HG02610 (cell line): ENCODE measurements around the gene TBC1D19.

ENCODE experiments used
- ATAC-seq: cut with Tn5 transposase; IDR thresholded peaks from one replicate; pipeline ENCODE4 v1.9.1; 2021; ENCODE audit warnings: mild to moderate bottlenecking, moderate library complexity; ENCODE audit not compliant: unreplicated experiment

The TBC1D19 gene

DNA sequence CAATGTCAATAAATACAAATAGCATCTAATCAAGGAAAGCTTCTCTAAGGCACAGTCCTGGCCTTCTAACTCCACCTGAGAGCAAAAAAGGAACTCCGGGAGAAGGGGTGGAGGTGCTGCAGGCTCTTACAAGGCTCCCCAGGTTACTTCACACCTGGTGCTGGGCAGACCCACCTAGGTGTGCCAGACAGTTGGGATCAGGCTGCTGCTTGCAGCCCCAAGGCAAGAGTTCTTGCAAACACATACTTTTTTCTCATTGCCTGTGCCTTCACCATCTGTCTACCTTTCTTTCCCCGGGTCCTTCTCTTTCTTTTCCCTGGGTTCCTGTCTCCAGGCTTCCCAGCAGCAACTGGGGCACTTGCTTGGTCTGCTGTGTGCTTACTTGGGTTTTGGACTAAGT is 195.3 kb downstream of the TBC1D19 start:
- ATAC-seq, result no peak

DNA sequence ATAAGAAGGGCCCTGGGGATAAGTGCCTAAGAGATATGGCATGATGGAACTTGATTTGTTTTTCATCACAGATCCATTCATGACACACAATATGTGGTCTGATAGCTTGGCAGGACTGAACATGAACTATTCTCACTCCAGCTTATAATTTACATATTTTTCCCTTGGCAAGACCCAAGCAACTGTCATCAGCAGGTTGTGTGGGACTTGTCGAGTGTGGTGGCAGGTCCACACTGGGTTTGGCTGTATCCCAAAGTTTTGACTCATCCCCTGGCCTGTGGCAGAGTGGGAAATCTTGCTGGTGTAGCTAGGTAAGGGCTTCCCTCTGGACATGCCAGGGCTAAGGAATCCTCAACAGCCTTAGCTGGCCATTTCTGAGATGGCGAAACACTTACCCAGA is 195.8 kb downstream of the TBC1D19 start:
- no peak for ATAC-seq

DNA sequence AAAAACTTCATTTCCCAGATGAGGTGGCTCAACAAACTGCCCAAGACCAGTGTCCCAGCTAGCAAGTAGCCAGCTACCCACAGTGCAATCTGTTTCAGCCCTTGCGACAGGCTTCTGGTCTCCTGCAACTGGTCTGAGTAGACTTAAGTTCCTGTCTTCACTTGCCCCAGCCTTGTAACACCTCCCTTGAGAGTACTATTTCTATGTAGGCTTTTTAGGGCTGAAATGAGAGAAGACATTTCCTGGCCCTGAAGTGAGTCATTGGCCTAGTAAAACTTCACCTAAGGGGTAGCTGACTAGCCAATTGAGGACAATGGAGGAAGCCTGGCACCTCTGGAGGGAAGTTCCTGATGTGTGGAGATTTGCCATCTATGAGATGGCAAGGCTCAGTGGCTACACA is 196.7 kb downstream of the TBC1D19 start:
- peak; percentile 97 for ATAC-seq

DNA sequence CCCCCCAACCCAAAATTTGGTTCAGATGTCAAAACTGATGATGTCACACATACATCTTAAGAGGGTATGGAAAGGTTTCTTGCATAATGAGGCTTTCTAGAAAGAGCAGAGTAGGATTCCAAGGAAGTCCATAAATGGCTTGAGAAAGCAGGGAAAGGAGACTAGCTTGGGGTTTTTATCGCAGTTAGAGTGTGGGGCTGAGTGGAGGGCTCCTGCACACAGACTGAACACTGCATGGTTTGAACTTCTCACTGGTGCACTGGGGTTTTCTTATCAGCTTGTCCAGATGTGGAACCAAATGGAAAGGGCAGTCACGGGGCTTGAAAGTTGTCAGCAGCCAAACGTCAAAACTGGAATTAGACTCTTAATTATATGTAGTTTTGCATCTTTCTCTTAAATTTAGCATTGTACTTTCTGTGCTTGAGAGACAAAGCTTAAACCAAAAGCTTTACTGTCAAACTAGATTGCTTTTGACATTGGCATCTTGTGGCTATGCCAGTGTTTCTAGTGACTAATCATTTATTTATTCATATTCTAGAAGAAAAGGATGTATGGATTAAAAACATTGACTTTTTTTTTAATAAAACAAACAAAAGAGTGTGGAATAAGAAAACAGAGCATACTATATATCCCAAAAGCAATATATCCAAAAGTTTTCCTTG is 198.4 kb downstream of the TBC1D19 start:
- ATAC-seq, result no peak

DNA sequence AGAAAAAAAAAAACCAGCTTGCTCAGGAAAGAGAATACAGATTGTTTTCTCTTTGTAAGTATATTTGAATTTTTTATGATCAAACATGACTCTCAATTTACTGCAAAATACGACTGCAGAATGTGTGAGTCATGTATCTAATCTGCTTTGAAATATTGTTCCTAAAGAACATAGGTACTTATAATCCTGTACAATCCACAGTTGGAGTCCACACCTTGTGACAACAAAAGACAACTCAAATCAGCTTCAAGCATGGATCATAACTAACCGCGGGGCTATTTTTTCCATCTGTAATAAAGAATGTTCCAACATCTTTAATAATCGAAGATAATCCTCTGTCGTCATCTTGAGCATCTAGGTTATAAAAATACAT is 198.9 kb downstream of the TBC1D19 start:
- ATAC-seq, result no peak

DNA sequence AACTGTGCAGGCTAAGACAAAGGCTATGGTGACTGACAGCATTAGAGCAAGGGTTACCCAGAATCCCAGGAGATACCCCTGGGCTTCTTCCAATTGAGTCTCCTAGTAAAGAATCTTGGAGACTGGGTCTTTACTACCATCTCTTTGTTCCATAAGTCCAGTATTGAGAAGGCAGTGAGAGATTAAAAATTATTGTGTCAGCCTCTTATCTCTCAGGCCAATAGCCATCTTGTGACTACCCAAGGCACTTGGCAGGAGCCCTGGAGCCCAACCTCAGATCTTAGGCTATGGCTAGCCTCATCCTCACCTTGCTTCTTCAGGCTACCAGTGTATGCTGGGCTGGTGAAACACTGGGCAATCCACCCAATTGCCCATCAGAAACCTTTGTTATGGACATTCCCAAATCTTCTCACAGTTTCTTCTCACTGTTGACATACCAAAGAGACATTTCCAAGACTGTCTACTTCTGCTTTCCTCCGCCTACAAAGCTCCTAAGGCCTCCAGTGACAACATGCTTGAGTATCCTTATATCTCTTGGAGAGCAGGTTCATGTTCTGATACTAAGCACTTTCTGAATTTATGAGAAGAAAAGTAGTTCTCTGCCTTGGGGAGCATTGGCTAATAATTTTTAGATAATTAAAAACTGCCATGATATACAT is 200.5 kb downstream of the TBC1D19 start:
- ATAC-seq, result no peak

DNA sequence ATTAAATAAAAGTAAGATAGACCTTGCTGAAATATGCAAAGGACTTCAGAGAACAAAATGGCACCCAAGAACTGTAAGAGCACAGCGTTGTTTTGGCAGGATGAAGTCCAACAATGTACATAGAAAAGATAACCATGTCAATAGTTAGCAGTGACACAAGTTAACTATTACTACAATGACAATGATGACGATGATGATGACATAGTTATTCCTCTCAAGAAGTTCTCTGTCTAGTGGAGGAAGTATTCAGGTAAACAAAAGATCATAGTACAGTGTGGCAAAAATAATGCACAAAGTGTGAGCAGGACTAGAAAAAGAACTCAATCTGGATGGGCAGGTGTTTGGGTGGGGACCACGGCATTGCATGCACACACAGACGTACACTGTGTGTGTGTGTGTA is 201.4 kb downstream of the TBC1D19 start:
- no peak for ATAC-seq

DNA sequence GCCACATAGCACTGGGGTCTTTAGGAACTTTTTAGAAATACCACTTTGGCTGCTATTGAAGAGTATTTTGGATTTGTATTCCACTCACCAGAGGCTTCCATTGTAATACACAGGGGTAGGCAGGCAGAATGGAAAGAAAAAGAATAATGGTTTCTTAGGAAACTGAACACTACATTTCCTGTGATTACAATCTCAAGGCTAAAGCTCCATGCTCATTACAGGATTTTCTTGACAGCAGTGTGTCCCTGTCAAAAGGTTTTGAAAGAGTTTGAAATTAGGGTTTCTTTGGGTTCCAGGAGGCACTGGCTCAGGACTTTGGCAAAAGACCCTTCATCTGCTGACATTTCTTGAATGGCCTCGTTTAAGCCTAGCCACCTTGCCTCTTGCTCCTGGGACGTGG is 201.9 kb downstream of the TBC1D19 start:
- ATAC-seq, result no peak

DNA sequence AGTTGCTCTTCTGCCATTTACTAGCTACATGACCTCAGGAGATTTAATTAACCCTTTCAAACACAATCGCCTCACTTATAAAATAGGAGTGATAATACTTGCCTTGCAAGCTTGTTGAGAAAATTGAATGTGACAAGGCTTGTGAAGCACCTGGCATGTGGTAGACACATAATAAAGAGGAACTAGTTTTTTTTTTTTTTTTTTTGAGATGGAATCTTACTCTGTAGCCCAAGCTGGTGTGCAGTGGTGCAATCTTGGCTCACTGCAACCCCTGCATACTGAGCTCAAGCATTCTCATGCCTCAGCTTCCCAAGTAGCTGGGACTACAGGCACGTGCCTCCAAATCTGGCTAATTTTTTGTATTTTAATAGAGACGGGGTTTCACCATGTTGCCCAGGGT is 203.0 kb downstream of the TBC1D19 start:
- ATAC-seq, result no peak

DNA sequence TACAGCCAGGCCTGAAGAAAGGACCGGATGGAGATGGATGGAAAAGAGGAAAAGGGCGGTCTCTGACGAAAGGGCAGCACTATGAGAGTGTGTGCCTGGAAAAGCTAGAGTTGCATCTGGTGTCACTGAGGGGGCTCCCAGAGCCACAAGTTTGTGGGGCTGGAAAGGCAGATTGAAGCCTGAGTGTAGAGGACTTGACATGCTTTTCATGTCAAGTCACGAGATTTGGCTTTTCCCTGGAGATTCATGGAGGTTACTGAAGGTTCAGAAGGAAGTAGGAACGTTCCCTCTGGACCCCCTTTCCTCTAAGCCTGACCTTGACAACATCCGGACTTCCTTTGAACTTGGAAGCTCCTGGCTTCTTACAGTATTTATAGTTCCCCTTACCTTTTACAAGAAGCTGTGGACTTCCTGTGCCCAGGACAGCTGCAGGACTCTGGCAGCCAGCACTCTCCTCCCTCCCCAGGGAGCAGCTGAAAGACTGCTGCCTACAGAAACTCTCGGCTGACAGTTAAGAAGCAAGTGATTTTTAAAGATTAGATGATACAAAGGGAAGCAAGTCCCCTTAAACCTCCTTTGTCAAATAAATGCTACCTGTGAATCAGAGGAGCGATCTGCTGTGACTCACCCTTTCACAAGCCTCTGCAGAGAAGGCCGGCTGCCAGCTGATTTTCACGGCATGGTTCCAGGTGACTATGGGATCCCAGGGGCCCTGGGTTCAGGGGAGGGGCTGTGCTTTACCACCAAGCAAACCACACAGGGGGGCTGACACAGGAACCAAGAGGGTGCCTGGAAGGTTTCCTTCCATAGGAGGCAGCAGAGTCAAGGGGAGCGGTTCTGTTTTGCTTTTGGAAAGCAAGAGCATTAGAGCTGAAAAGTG is 203.8 kb downstream of the TBC1D19 start:
- peak; percentile 59 for ATAC-seq

DNA sequence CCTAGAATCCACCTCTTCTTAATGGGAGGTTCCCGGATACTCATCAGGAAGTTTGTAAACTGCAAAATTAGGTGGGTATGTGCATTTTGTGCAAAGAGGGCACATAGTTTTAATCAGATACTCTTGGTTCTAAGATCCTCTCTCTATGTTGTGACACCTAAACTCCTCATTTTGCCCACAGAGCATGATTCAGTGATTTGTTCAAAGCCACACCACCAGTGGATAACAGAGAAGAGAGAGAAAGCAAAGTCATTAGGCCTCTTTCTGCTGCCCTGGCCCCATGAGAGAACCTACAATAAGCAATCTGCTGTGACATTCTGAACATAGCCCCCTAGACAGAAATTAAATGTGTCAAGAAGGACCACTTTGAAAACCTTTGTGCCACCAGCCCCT is 204.5 kb downstream of the TBC1D19 start:
- peak; percentile 7 for ATAC-seq

DNA sequence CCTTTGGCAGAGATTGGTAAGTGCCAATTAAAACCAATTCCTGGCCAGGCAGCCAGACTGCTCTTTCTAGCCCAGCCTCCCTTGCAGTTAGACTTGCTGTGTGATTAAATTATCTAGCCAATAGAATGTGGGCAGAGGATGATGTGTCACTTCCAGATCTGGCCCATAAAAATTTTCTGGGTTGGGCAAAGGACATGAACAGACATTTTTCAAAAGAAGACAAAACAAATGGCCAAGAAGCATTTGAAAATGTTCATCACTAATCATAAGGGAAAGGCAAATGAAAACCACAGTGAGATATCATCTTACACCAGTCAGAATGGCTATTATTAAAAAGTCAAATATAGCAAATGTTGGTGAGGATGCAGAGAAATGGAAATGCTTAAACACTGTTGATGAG is 205.3 kb downstream of the TBC1D19 start:
- ATAC-seq, result no peak

DNA sequence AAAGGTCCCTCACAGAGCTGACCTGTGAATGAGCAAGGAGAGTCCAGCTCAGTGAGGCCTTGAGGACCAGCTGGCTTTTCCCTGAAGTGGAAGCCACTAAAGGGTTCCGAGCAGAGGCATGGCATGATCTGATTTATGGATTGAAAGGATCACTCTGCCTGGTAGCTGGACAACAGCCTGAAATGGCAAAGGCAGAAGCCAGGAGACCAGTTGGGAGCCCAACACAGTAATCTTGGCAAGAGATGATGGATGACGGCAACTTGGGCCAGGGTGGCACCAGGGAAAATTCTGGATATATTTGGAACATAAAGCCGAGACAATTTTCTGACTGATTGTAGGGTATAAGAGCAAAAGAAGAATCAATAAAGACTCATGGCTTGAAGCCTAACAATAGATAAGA is 207.5 kb downstream of the TBC1D19 start:
- ATAC-seq, result no peak

DNA sequence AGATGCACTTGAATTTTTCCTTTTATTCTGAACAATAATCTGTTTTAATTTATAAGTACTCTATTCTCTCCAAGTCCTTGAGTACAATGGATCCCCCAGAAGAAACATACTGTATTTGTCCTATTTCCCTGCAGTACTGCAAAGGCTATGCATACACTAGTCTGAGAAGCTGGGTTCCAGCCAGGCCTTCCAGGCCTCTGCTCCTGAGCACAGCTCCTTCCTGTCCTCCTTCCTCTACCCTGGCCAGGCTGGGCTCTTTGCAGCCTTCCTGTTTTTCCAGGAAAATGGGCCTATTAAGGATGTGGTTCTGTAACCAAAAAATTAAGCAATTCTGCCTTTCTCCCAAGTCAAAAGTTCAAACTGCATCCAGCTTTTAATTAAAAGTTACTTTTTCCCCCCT is 208.8 kb downstream of the TBC1D19 start:
- ATAC-seq, result no peak

DNA sequence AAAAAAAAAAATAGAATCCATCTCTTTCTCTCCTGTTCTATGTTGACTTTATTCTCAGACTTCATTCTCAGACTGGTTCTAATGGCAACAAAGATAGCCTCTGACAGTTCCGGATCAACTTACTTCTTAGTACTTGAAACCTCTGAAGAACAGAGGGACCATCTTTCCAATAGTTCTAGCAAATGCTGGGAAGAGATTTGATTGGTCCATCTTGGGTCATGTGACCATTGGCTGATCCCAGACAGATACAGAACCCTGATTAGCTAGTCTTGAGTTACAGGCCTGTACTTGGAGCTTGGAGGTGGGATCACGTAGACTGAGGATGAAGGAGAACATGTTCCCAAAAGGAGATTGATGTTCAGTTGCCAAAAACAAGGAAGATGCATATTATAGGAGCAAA is 209.9 kb downstream of the TBC1D19 start:
- ATAC-seq, result no peak

DNA sequence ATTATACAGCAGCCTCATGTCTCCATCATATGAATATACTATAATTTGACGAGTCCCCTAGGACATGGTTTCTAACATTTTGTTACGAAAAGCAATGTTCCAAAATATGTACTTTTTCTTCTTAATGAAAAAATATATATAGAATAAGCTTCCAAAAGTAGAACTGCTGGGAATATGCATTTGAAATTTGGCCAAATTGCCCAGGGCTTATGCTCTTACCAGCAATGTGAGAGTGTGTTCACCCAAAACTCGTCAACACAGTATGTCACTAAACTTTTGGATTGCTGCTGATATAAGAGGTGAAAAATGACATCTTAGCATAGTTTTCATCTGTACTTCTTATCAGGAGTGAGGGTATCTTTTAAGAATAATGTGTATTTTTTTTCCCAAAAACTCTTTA is 212.2 kb downstream of the TBC1D19 start:
- ATAC-seq, result no peak

DNA sequence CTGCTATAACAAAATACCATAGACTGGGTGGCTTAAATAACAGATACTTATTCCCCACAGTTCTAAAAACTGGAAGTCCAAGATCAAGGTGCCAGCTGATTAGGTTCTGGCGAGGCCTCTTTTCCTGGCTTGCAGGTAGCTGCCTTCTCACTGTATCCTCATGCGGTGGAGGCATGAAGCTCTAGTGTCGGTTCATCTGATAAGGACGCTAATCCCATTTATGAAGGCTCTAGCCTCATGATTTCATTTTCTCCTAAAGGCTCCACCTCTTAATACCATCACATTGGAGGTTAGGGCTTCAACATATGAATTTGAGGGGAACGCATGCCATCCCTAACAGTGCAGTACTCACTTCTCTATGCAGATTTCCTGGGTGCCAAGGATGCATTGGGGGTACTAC is 218.9 kb downstream of the TBC1D19 start:
- no peak for ATAC-seq

DNA sequence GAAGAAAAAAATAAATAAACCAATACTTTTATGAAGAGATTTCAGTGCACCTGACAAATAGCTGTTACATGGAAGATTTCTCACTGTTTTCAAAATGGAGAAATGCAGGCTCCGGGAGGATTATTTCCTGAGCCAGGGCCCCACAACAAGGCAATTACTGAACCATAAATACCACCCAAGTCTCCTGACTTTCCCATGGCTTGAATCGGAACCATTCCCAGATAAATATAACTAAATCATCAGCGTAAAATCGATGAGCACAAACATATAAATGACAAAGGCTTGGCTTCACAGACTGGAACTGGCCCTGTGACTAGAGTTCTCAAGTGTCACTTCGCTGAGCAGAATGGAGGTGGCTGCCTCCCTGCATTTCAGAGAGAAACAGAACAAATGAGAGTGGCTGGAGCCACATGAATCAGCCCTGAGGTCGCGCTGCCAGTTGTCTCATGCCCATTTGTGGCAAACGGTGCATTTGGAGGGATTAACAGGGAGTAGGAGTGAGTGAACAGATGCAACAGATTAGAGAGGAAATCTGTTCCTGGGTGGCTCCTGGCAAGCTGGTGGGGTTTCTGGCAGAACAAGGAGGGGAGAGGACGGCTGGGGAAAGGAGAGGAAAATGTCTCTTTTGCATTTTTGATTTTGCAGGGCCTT is 219.5 kb downstream of the TBC1D19 start:
- ATAC-seq, result no peak

DNA sequence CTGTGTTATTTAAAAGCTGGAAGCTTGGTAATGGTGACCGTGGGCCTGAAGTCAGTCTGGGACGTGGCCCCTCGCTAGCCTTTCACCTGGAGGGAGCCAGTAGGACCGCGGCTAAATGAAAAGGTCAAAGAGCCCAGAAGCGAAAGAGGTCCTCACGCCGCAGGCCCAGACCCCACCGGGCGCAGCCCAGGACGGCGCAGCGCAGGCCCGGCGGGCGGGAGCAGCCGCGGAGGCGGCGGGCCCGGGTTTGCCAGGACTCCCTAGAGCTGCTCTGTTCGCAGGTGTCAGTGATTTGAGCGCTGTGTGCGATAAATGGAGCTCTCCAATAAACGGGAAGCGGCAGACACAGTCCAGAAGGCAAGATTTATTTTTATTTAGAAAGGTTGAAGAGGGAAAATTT is 220.6 kb downstream of the TBC1D19 start:
- no peak for ATAC-seq

DNA sequence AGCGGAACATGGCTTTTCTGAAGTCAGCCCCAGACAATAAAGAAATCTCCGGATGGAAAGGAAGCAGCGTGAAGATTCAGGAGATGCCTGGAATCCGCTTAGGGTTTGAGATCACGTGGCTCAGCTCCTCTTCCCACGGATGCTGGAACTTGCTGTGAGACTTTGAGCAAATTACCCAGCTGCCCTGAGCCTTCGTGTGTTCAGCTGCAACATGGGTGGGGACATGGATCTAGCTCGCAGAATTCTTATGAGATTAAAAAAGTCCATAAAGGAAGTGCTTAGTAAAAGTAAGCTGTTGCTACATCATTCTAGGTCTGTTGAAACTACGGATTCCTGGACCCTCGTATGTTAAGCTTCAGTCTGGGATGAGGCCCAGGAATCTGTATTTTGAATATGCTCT is 221.0 kb downstream of the TBC1D19 start:
- no peak for ATAC-seq
